IMR-90 (cell line): ENCODE results near the gene TAS2R10.

Experiments
- BHLHE40 ChIP-seq: fragments of 150-350 bp; IDR thresholded peaks from 2 replicates; pipeline ENCODE4 v1.6.1; 2016; ENCODE audit warnings: mild to moderate bottlenecking, low read depth, low read length
- CEBPB ChIP-seq: IDR thresholded peaks from 2 replicates; pipeline ENCODE4 v1.6.1; 2012; ENCODE audit warnings: low read depth, low read length, improper control_type of control experiment
- CTCF ChIP-seq: conservative IDR thresholded peaks from 2 replicates; pipeline ENCODE4 v1.5.1; 2012; ENCODE audit warnings: mild to moderate bottlenecking, low read depth, low read length, improper control_type of control experiment
- ELK1 ChIP-seq: fragments of 150-350 bp; IDR thresholded peaks from 2 replicates; pipeline ENCODE4 v1.6.1; 2016; ENCODE audit warnings: low read depth, mild to moderate bottlenecking, low read length, moderate library complexity, borderline replicate concordance
- MXI1 ChIP-seq: IDR thresholded peaks from 2 replicates; pipeline ENCODE4 v1.6.1; 2012; ENCODE audit warnings: low read depth, mild to moderate bottlenecking, low read length, moderate library complexity, borderline replicate concordance
- POLR2A ChIP-seq: IDR thresholded peaks from 2 replicates; pipeline ENCODE4 v1.6.1; 2012; ENCODE audit warnings: mild to moderate bottlenecking, low read depth, low read length
- RAD21 ChIP-seq: IDR thresholded peaks from 2 replicates; pipeline ENCODE4 v1.6.1; 2012; ENCODE audit warnings: low read length, improper control_type of control experiment
- RCOR1 ChIP-seq: IDR thresholded peaks from 2 replicates; pipeline ENCODE4 v1.6.1; 2012; ENCODE audit warnings: mild to moderate bottlenecking, low read length, improper control_type of control experiment; ENCODE audit not compliant: insufficient replicate concordance
- SMC3 ChIP-seq: fragments of 150-350 bp; IDR thresholded peaks from 2 replicates; pipeline ENCODE4 v1.6.1; 2016; ENCODE audit warnings: low read depth, mild to moderate bottlenecking, antibody characterized with exemption, low read length, moderate library complexity
- USF2 ChIP-seq: fragments of 150-350 bp; IDR thresholded peaks from 2 replicates; pipeline ENCODE4 v1.6.1; 2017; ENCODE audit warnings: mild to moderate bottlenecking, antibody characterized with exemption, low read length, low read depth

GRCh38 chr12:10802587-10802986 is 23.6 kb downstream of the TAS2R10 start, which contains the start of gene TAS2R7:
- TF ChIP-seq POLR2A = no peak
- TF ChIP-seq SMC3 = no peak
- no peak for TF ChIP-seq CTCF
- no peak for TF ChIP-seq ELK1
- no peak for TF ChIP-seq USF2
- no peak for TF ChIP-seq RAD21
- TF ChIP-seq MXI1 = no peak
- no peak for TF ChIP-seq RCOR1
- TF ChIP-seq BHLHE40 = no peak
- TF ChIP-seq CEBPB = no peak
